Kasumi-1 (cell line): Measurements from ENCODE around the gene IRF2.

Experiments
- DNase-seq, 2 experiments: peaks; one replicate each; lab custom pipeline; 2025; lab: John Stamatoyannopoulos, UW

IRF2 gene

GRCh38 chr4:184432127-184432922 lies 42.0 kb downstream of the IRF2 start:
- DNase-seq: no peak

GRCh38 chr4:184430163-184430562 lies 44.2 kb downstream of the IRF2 start:
- no peak for DNase-seq

- no peak for DNase-seq
Measured at GRCh38 chr4:184428787-184429186, 45.6 kb downstream of the IRF2 start.

- no peak for DNase-seq
Measured at GRCh38 chr4:184427687-184428086, 46.7 kb downstream of the IRF2 start.

- DNase-seq: no peak
Measured at GRCh38 chr4:184427093-184427492, 47.3 kb downstream of the IRF2 start.

GRCh38 chr4:184424993-184425758 lies 49.2 kb downstream of the IRF2 start:
- DNase-seq: no peak

GRCh38 chr4:184424279-184424678 lies 50.1 kb downstream of the IRF2 start:
- no peak for DNase-seq

- DNase-seq: no peak
Measured at GRCh38 chr4:184423003-184423686, 51.2 kb downstream of the IRF2 start.

GRCh38 chr4:184422378-184422777 lies 52.0 kb downstream of the IRF2 start:
- no peak for DNase-seq

GRCh38 chr4:184421533-184422155 lies 52.7 kb downstream of the IRF2 start:
- no peak for DNase-seq

GRCh38 chr4:184420881-184421416 lies 53.4 kb downstream of the IRF2 start:
- no peak for DNase-seq

GRCh38 chr4:184420402-184420801 lies 53.9 kb downstream of the IRF2 start:
- no peak for DNase-seq

- DNase-seq: no peak
Measured at GRCh38 chr4:184419976-184420375, 54.4 kb downstream of the IRF2 start.

GRCh38 chr4:184417802-184418511 lies 56.4 kb downstream of the IRF2 start:
- DNase-seq: peak; percentile 26 to 54

- peak; percentile 48 to 64 for DNase-seq
Measured at GRCh38 chr4:184416913-184417734, 57.2 kb downstream of the IRF2 start.

- no peak for DNase-seq
Measured at GRCh38 chr4:184415071-184415470, 59.3 kb downstream of the IRF2 start.

- no peak for DNase-seq
Measured at GRCh38 chr4:184413261-184414046, 60.9 kb downstream of the IRF2 start.

GRCh38 chr4:184410748-184411147 lies 63.6 kb downstream of the IRF2 start:
- DNase-seq: no peak

- no peak for DNase-seq
Measured at GRCh38 chr4:184409911-184410692, 64.2 kb downstream of the IRF2 start.
